Subcutaneous abdominal adipose tissue (tissue), 5 donors: ENCODE measurements around the gene PEX19.
"Not testable (repeated sequence)": the region's sequence is repeated elsewhere in the genome, so short reads cannot be mapped to it uniquely, and the experiment has no call there.

Source experiments
- H3K27ac ChIP-seq: one replicate; pipeline ENCODE4 v1.7.0; 2013; ENCODE audit warnings: low read depth, mild to moderate bottlenecking, inconsistent platforms, low read length, moderate library complexity
- H3K27me3 ChIP-seq, 5 donors: one replicate each; pipeline ENCODE4 v1.7.0; 2013; ENCODE audit warnings: low read length in 5 of 5, inconsistent platforms in 1 of 5; ENCODE audit not compliant: control insufficient read depth in 5 of 5, insufficient read depth in 4 of 5
- H3K36me3 ChIP-seq, 5 donors: one replicate each; pipeline ENCODE4 v1.7.0; 2013; ENCODE audit warnings: low read length in 5 of 5; ENCODE audit not compliant: control insufficient read depth in 5 of 5, insufficient read depth in 5 of 5
- H3K4me1 ChIP-seq, 5 donors: one replicate each; pipeline ENCODE4 v1.7.0; 2013; ENCODE audit warnings: low read length in 5 of 5, mild to moderate bottlenecking in 3 of 5, moderate library complexity in 1 of 5; ENCODE audit not compliant: control insufficient read depth in 5 of 5, insufficient read depth in 5 of 5
- H3K4me3 ChIP-seq, 5 donors: one replicate each; pipeline ENCODE4 v1.7.0; 2013; ENCODE audit warnings: low read length in 5 of 5, low read depth in 1 of 5
- H3K9ac ChIP-seq, 5 donors: one replicate each; pipeline ENCODE4 v1.7.0; 2013; ENCODE audit warnings: low read length in 5 of 5, mild to moderate bottlenecking in 4 of 5, moderate library complexity in 3 of 5
- H3K9me3 ChIP-seq, 5 donors: one replicate each; pipeline ENCODE4 v1.7.0; 2013; ENCODE audit warnings: low read length in 5 of 5; ENCODE audit not compliant: control insufficient read depth in 5 of 5
- donor health status: healthy.
- donor health status: healthy.
- donor health status: healthy.
- donor health status: healthy.
- donor health status: healthy.

The PEX19 gene

GRCh38 chr1:160308451-160309184 lies 23.7 kb upstream of the PEX19 start:
- no peaks in the 10 kb centered on the region for H3K9me3 ChIP-seq
- H3K36me3 ChIP-seq = peaks cover 56 to 95% (median 89%) of the 10 kb centered on the region in 5 donors
- H3K9ac ChIP-seq = no peak overlapping the region
- no peaks in the 10 kb centered on the region for H3K27me3 ChIP-seq
- peak overlapping the region; percentile 71 for H3K27ac ChIP-seq
- H3K4me1 ChIP-seq = peaks cover 0 to 7% (median 0%) of the 10 kb centered on the region in 5 donors
- H3K4me3 ChIP-seq = no peak overlapping the region

GRCh38 chr1:160307118-160307791 lies 22.3 kb upstream of the PEX19 start:
- no peak overlapping the region for H3K4me3 ChIP-seq
- H3K27me3 ChIP-seq = no peaks in the 10 kb centered on the region
- H3K9ac ChIP-seq = no peak overlapping the region
- H3K9me3 ChIP-seq = no peaks in the 10 kb centered on the region
- peaks cover 54 to 92% (median 84%) of the 10 kb centered on the region in 5 donors for H3K36me3 ChIP-seq
- H3K27ac ChIP-seq = peak overlapping the region; percentile 71
- peaks cover 0 to 7% (median 0%) of the 10 kb centered on the region in 5 donors for H3K4me1 ChIP-seq

- peaks cover 46 to 83% (median 74%) of the 10 kb centered on the region in 5 donors for H3K36me3 ChIP-seq
- H3K9me3 ChIP-seq = no peaks in the 10 kb centered on the region
These were observed 15.2 kb upstream of the PEX19 start for GRCh38 chr1:160300173-160300572.

GRCh38 chr1:160296036-160296435 lies 11.1 kb upstream of the PEX19 start:
- Histone ChIP-seq H3K4me1 (peaks cover 0 to 19% (median 9%) of the 10 kb centered on the region in 5 donors), H3K9ac (no peak overlapping the region), H3K27ac (peak overlapping the region; percentile 25), H3K27me3 (no peaks in the 10 kb centered on the region), H3K36me3 (peaks cover 51 to 96% (median 94%) of the 10 kb centered on the region in 5 donors), H3K9me3 (no peaks in the 10 kb centered on the region), H3K4me3 (no peak overlapping the region)

More at GRCh38 chr1:160300173-160300572, 15.2 kb upstream of the PEX19 start:
- no peak overlapping the region for H3K27ac ChIP-seq
- H3K4me1 ChIP-seq = no peaks in the 10 kb centered on the region
- no peaks in the 10 kb centered on the region for H3K27me3 ChIP-seq
- no peak overlapping the region for H3K9ac ChIP-seq
- no peak overlapping the region for H3K4me3 ChIP-seq

GRCh38 chr1:160293020-160293968 lies 8.4 kb upstream of the PEX19 start:
- peaks cover 0 to 33% (median 9%) of the 10 kb centered on the region in 5 donors for H3K4me1 ChIP-seq
- H3K36me3 ChIP-seq = peaks cover 57 to 98% (median 93%) of the 10 kb centered on the region in 5 donors
- no peak overlapping the region for H3K4me3 ChIP-seq
- peak overlapping the region; percentile 67 for H3K27ac ChIP-seq
- no peaks in the 10 kb centered on the region for H3K27me3 ChIP-seq
- H3K9me3 ChIP-seq = no peaks in the 10 kb centered on the region
- peak overlapping the region in 2 of 5 donors; percentile 42 to 70 for H3K9ac ChIP-seq

GRCh38 chr1:160291248-160292220 lies 6.6 kb upstream of the PEX19 start:
- Histone ChIP-seq H3K9me3 (no peaks in the 10 kb centered on the region), H3K4me1 (peaks cover 0 to 43% (median 13%) of the 10 kb centered on the region in 5 donors), H3K36me3 (peaks cover 48 to 81% (median 75%) of the 10 kb centered on the region in 5 donors), H3K9ac (peak overlapping the region in 2 of 5 donors; percentile 20 to 29), H3K4me3 (no peak overlapping the region), H3K27ac (peak overlapping the region; percentile 67), H3K27me3 (no peaks in the 10 kb centered on the region)

GRCh38 chr1:160287769-160288168 lies 2.8 kb upstream of the PEX19 start:
- Histone ChIP-seq H3K36me3 (peaks cover 25 to 47% (median 40%) of the 10 kb centered on the region in 5 donors), H3K4me1 (peaks cover 5 to 62% (median 38%) of the 10 kb centered on the region in 5 donors)
- H3K4me3 ChIP-seq, H3K27ac ChIP-seq, H3K9ac ChIP-seq, H3K27me3 ChIP-seq, H3K9me3 ChIP-seq: not testable (repeated sequence)

GRCh38 chr1:160285506-160285905 lies 573 bp upstream of the PEX19 start:
- Histone ChIP-seq H3K4me3 (peak overlapping the region; percentile 83 to 99 (median 96)), H3K9me3 (no peaks in the 10 kb centered on the region), H3K27ac (peak overlapping the region; percentile 99), H3K36me3 (peaks cover 19 to 47% (median 36%) of the 10 kb centered on the region in 5 donors), H3K27me3 (no peaks in the 10 kb centered on the region), H3K4me1 (peaks cover 7 to 68% (median 55%) of the 10 kb centered on the region in 5 donors), H3K9ac (peak overlapping the region in 3 of 5 donors; percentile 48 to 99 (median 68))
